GM19035 (cell line): ENCODE results near the gene STK25.

Experiments
- ATAC-seq: cut with Tn5 transposase; IDR thresholded peaks from one replicate; pipeline ENCODE4 v1.9.1; 2021; ENCODE audit not compliant: unreplicated experiment

STK25 gene

DNA sequence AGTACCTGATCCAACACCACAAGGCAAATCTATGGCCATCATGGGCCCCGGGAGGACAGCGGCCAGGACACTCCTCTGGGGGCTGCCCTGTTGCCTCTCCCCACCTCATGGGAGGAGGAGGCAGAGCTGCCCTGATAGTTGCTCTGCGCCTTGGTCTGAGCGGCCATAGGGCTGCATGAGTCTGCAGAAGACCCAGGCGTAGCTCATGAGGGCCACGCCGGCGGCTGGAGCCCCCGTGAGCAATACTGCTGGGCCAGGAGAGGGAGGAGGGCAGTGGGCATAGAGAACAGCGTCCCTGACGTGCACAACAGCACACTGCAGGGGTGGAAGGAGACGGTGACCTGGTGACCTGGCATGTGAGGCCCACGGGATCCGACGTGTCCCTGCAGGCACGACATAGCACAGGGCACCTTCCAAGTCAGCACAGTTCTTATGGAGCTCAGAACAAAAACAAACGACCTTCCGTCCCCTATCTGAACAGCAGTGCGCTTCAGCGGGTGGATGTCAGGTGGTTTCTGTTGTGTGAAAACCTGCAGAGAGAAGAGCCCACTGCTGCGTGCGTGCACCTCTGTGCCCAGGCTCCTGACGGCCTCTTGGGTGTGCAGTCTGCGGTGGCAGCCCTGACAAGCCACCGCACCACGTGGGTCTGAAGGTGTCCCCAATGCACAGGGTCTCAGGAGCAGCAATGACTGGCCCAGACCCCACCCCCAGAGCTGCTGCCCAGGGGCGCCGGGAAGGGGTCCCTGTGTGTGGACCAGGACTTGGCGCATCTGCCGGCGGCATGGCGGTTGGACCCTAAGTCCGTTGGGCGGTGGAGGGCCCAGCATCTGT, 13.0 kb downstream of the STK25 start:
- no peak for ATAC-seq

DNA sequence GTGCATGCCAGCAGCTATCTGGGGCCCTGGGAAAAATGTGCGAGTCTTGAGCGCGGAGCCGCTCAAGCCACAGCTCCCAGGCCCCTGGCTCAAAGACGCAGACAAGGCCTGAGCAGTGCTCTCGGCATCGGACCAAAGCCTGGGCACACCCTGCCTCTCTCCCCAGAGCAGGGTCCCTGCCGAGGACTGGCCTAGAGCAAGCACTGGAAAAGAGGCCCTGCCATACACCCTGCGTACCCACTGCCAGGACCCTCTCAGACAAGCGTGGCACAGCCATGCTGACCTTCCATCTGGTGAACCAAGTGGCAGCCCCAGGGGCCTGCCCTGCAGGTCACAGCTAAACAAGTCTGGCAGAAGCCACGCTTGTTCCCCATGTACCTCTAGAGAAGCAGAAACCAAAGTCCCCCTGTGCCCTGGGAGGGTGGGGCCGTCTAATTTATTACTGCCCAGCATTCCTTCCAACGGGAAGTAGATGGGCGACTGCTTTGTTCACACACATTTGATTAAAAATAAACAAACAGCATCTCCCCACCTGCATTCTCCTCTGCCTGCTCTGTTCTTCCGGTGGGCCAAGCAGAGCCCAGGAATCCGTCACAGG, 14.0 kb downstream of the STK25 start:
- no peak for ATAC-seq

DNA sequence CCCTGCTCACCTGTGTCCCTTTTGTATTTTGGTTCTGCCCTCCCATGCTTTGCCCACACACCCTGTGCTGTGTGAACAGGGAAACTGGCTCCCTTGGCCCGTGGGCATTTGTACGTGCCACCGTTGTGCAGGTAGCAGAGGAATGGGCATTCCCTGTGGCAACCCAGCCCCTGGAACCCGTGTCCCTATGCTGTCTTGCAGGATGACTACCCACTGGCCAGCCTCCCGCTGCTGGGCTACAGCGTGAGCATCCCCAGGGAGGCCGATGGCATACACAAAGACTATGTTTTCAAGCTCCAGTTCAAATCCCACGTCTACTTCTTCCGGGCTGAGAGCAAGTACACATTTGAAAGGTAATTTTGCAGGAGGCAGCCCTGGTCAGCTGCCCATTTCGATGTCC, 15.3 kb downstream of the STK25 start:
- ATAC-seq, result no peak

DNA sequence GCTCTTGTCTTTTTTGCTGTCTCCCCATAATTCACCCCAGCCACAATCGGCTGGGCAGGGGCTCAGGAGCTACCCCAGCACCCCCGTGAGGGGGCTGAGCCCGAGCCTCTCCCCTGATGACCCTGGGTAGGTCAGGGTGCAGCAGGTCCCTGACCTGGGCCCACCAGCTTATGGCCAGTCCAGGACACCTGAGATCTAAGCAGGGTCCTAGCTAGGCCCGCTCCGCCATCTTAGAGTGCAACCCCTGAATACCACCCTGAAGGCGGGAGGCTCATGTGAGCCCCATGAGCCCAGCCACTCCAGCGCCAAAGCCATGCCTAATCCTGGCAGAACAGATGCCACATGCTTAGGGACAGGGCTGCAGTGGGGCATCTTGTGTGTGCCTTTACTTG, 16.2 kb downstream of the STK25 start:
- no peak for ATAC-seq

DNA sequence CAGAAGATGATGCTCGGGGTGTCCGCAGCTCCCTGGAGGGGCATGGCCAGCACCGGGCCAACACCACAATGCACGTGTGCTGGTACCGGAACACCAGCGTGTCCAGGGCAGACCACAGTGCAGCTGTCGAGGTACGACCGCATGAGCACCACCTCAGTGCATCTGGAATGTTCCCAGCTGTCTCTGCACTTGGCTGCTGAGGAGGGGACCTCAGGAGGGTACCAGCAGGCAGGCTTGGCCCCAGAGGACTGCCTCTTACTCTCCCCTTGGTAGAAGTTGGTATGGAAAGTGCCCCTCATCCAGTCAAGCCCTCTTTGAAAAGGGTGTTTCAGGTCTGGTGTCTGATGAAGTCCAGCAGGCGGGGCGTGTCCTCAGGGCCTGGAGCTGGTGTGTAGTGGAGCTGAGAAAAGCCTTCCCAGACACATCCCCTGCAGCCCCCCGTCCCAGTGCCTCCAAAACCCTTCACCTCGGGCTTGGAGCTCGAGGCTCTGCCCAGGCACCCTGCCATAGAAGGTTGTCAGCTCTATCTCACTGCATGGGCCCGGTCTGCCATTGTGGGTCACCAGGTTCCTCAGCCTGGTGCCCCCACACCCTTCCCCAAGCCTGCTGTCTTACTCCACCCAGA, 16.7 kb downstream of the STK25 start:
- no peak for ATAC-seq

DNA sequence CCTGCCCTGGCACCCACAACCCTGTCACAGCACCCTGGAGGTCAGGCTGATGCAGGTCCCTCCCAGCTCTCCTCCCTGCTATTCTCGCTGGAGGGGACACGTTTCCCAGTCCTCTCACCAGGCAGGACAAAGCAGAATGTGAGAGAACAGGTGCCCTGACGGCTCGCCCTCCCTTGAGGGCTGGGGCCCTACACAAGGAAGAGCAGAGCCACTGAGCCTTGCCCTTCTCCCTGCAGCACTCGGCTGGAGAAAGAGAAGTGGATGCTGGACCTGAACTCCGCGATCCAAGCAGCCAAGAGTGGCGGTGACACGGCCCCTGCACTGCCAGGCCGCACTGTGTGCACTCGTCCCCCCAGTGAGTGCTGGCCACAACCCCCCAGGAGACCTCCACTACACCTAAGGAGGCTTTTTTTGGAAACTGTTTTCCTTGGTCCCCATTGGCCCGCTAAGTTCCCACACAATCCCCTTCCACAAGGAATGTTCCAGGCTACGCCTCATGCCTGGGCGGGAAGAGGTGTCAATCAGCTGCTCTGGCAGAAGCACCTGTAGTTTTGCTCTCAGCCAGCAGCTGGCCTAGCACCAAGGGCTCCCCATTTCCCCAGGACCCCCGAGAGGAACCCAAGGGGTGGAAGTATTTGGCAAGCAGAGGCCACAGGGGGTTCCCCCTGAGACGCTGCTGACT, 17.4 kb downstream of the STK25 start:
- no peak for ATAC-seq

DNA sequence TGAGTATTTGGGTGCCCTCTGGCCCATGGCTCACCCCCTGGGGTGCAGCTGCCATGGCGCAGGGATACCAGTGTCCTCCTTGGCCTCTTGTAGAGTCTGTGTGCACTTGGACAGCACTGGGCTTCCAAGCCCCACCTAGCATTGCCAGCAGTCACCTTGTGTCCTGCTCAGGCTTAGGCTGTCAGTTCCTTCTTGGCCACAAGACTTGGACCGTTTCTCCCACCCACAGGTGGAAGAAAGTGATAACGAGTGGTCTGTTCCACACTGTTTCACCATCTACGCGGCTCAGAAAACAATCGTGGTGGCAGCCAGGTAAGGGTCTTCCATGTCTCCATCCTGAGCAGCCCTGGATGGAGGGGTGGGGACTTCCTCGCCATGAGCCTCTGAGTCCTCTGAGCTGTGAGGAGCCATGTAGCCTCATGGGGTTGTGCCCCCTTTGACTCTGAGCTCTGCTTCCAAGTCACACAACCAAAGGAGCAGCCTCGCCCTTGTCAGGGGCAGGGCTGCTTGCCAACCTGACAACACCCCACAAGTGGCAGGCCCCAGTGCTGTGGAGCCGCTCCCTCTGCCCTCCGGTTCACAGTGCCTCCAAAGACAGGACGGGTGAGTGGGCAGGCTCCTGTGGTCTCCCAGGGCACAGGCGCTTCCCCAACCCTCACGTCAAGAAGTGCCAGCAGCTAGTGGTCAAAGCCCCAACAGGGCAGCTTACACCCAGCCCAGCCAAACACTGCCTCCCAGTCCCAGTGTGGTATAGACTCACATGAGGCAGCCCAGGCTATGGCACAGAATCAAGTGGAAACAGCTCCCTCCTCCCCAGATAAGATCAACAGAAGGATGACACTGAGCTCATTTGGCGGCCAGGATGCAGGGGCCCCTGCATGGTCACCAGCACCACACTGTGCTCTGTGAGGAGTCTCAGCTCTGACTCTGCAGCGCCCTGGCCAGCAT, 18.4 kb downstream of the STK25 start:
- ATAC-seq, result no peak

DNA sequence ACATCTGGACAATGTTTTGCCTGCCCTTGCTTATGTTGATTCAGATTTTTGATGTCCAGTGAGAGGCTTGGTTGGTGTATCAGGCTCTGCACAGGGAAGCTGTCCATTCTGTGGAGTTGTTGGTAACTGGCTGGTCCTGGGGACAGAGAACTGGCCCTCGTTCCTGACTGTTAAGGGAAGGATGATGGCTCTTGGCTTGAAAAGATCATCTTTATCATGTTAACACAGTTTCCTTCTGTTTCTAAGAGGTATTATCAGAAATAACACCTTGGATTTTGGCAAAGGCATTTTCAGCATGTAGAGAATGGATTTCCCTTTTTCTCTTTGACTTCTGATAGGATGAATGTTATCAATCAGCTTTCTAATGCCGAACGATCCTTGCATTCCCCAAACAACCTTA, 19.3 kb downstream of the STK25 start:
- ATAC-seq, result no peak

DNA sequence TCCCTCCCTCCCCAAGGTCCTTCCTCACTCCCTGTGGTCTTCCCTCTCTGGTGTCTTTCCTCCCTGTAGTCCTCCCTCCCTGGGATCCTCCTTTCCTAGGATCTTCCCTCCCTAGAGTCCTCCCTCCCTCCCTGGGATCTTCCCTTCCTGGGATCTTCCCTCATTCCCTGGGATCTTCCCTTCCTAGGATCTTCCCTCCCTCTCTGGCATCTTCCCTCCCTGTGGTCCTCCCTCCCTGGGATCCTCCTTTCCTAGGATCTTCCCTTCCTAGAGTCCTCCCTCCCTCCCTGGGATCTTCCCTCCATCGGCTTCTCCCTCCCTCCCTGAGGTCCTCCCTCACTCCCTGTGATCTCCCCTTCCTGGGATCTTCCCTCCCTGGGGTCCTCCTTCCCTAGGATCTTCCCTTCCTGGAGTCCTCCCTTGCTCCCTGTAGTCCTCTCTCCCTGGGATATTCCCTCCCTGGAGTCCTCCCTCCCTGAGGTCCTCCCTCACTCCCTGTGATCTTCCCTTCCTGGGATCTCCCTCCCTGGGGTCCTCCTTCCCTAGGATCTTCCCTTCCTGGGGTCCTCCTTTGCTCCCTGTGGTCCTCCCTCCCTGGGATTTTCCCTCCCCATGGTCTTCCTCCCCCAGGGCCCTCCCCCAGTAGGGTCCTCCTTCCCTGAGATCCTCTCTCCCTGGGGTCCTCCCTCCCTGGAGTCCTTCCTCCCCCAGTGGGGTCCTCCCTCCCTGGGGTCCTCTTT, 23.0 kb downstream of the STK25 start:
- ATAC-seq, result no peak

DNA sequence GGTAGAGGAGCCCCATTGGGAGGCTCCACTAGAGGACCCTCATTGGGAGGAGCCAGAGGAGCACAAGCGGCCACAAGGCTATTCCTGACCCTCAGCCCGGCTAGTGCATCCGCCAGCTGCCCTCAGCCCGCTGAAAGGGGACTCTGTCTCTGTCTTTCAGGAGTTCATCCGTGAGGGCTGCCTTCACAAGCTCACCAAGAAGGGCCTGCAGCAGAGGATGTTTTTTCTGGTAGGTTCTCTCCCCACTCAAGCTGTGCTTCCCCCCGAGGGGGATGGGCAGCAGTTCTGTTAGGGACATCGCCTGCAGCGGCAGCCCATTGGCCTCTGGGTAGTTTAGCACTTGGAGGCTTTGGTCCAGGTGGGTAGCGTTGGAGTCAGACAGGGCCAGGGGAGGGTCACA, 25.1 kb downstream of the STK25 start:
- ATAC-seq, result no peak

DNA sequence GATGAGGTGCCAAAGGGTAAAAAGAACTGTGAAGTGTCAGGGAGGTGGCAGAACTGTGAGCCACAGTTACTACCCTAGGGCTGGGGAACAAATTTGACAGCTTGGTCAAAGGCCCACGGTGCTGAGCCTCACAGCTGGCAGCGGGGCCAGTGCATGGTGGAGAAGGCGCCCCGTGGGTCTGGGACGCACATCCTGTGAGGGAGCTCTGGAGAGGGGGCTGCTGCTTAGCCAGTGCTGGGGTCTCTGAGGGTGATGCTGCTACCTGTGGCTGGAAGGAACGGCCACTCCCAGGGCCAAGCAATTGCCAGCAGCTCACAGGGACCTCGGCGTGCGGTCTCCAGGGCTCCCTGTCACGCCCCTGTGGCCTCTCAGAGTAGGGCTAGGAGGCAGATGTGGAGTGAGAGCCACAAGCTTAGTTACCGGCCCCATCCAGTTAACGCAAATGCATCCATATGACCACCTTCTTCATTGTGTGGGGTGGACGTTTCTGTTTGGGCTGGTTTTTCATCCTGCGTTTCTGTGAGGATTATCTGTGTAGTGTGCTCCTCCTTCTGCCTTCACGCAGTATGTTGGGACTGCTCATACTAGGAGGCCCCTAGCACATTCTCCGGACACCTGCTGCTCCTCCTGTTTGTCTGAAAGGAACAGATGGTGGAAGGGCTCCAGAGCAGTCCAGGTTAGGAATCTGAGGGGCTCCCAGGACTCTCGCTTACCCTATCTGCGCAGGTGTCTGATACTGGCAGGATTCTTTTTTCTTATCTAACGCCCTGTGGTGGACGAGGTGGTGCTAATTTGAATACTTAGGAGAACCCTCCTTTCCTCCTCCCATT, 26.0 kb downstream of the STK25 start:
- no peak for ATAC-seq

DNA sequence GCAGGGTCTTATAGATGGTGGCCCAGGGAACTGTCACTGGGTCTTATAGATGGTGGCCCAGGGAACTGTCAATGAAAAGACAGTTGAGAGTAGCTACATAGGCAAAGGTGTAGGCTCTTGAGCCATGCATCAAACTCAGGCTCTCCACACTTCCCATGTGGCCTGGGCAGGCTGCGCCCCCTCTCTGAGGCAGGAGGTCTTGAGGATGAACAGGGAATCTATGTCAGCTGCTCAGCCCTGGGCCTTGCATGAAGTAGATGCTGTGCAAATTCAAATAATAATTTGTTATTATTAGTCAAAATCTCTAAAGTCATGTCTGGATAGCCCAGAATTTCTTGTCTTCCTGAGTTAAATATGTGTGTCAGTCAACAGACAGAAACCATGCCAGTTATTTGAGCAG, 26.7 kb downstream of the STK25 start:
- ATAC-seq, result no peak

DNA sequence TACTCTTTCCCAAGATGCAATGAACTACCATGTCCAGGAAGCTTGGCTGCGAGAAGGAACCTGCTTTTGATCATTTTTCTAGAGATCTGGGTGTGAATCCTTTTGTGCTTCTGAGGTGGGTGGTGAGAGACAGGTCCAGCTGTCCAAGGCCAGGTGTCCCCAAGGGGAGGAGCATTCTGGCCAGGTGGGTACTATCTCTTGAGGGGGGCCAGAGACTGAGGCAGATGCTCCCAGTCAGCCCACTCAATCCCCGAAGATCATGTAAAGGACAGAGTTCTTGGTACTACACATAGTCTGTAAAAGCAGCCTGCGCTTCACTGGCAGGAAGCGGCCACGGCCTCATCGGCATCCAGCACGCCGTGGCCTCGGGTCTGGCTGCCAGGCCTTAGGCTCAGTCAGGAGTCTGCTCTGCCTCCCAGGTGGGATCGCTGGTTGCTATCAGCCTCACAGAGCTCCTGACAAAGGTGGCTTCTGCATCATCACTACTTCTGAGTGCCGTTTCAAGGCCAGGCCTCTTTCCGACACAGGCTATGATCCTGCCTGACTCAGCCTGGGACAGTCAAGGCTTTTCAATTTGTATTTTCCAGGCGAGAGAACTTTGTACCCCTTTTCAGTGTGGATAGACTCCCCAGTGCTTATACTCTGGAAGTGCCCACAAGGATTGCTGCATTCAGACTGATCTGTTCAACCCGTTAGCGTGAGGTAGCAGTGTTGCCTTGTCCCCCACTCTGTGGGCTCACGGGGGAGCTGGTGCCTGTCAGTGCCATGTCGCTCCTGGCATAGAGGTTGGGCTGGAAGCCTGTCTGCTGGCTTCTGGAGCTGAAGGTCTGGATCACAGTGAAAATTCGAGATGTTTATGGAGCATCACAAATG, 29.1 kb downstream of the STK25 start:
- ATAC-seq, result no peak

DNA sequence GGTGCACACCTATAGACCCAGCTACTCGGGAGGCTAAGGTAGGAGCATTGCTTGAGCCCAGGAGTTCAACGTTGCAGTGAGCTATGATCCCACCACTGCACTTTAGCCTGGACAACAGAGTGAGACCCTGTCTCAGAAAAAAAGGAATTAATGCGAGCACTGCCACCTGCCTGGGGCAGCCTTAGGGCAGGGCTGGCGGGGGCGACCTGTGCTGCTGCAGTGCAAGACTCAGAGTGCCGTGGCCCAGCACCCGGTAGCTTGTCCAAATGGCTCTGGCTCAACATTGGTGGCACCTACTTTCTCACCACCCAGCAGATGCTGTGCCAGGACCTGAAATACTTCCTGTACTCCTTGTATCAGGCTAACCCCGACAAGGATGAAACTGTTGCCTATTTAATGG, 30.2 kb downstream of the STK25 start:
- ATAC-seq, result no peak

DNA sequence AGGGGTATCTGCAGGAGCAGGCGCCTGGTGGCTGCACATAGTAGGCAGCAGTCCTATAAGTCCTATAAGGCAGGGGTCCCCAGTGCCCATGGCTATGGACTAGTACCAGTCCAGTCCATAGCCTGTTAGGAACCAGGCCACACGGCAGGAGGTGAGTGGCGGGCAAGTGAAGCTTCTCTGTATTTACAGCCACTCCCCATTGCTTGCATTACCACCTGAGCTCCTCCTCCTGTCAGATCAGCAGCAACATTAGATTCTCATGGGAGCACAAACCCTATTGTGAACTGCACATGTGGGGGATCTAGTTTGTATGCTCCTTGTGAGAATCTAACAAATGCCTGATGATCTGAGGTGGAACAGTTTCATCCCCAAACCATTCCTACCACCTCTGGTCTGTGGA, 33.1 kb downstream of the STK25 start:
- no peak for ATAC-seq

DNA sequence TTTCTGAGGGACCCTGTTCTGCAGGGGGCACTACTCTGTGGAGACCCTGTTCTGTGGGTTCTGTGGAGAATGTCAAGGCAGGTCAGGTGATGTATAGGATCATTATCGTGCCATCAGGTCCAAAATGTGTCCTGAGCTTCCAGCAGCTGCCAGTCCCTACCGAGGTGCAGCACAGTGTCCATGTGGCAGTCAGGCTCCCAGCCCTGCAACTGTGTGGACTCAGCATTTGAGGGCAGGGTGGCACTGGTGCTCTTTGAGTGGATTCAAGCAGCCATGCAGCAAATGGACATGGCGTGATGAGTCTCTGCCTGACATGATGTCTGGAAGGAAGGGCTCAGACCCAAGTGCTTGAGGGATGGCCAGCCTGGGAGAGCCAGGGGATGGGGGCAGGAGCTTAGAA, 35.0 kb downstream of the STK25 start:
- no peak for ATAC-seq

DNA sequence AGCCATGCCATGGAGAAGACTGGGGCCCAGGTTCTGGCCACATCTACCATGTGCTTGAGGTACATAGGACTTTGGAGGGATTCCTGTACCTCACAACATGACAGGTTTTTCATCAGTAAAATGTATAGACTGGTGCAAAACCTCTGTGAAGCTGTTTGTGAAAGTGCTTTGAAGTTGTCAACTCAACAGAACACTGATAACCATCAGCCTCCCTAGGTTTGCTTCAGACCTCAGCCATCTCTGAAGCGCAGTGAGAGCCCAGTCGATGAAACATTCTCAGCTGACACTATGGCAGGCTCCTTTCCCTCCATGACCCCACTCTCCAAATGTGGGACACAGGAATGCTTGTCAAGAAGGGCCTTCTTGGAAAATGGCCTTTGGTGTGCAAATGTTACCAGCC, 38.6 kb downstream of the STK25 start:
- no peak for ATAC-seq

DNA sequence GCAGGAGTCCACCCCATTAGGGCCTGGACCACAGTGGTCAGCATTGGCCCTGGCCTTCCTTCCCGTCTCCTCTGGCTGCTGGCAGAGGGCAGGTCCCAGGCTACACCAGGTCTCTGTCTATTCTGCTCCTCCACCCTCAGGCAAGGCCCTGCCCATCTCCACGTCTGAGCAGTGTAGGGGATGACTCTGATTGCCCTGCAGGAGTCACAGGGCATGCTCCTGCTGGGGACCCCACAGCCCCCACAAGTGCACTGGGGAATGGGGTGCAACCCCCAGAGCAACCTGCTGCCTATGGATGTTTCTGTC, 40.0 kb downstream of the STK25 start:
- no peak for ATAC-seq
